NCI-H1930 (cell line): ENCODE data around the gene TUB.
A peak's percentile ranks its signal among the peaks of the same experiment; 100 is the strongest.

Source experiments
- DNase-seq, 2 experiments: peaks; one replicate each; lab custom pipeline; 2025; lab: John Stamatoyannopoulos, UW

TUB gene

DNA sequence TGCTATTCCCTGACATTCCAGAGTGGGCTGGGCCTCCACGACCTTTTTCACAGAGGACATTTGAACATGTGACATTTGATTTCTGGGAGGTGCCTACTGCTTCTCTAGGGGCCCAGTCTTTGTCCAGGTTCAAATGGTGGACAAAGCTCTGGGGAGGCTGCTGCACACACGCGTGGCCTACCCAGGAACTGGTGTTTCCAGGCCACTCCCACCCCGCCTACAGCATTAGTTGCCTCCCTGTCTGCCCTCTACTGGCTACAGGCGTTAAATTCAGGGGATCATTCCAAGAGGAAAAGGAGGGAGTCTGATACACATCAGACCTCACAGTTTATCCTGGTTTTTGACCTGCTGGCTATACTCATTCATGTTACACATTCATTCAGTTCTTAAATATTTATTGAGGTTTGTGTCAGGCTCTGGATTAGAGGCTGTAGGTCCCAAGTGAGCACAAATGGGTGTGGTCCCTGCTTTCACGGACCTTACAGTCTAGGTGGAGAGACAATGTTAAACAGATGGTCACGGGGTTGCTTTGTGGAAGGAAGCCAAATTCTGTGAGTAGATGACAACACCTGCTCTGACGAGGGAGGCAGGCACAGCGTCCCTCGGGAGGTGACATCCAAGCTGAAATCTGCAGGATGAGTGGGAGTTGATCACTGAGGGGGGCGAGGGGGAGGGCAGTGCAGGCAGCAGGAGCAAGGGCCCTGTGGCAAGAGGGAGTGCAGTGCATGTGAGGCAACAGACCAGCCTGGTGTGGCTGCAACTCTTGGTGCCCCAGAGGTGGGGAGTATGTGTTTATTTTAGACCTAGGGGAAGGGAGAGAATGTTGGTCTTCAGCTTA lies 11.8 kb downstream of the TUB start:
- no peak for DNase-seq

DNA sequence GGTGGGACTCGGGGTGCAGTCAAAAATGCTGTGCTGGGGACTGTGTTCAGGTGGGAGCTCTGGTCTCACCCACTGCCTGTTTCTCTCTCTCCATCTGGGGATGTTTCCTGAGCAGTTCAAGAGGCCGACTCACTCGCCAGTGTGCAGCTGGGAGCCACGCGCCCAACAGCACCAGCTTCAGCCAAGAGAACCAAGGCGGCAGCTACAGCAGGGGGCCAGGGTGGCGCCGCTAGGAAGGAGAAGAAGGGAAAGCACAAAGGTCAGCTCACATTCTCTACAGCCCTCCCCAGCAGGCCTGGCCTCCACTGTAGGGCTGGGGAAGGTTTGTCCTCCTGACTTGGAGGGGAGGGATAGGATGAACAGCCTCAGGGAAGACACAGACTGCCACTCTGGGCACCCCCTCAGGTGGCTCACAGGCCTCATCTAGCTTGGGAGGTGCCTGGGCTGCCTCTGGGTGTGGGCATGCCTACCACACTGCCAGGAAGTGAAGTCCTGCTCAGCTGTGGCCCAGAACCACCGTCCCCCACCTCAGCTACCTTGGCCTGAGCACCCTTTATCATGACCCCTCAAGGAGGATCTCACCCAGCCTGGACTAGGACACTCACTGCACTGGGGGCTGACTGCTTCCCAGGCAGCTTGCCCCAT lies 13.0 kb downstream of the TUB start:
- no peak for DNase-seq

DNA sequence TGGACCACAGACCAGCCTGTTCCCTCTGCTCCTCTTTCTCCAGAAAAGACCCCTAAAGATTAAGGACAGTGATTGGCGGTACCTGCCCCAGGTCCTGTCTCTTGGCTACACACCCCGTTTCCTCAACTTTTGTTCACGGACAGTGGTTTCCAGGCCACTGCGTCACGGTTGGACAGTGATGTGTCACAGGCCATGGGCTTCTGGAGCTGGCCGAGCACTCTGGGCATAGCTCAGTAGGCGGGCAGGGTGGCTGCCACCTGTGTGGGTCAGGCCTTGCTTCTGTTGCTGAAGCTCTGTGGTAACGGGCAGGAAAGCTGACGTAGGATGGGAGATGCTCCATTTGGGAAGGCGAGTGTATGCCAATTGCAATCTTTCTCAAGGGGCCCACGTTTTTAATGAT lies 13.6 kb downstream of the TUB start:
- DNase-seq, result no peak

DNA sequence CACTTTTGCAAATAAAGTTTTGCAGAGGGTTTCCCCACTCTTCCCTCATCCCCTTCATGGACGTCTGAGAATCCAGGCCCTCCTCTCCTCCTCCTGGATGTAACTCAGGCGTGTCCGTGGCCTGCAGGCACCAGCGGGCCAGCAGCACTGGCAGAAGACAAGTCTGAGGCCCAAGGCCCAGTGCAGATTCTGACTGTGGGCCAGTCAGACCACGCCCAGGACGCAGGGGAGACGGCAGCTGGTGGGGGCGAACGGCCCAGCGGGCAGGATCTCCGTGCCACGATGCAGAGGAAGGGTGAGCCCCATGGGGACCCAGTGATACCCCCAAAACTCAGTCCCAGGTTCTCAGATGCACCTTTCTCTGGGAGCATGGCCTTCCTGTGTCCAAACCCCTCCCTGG lies 14.4 kb downstream of the TUB start:
- no peak for DNase-seq

DNA sequence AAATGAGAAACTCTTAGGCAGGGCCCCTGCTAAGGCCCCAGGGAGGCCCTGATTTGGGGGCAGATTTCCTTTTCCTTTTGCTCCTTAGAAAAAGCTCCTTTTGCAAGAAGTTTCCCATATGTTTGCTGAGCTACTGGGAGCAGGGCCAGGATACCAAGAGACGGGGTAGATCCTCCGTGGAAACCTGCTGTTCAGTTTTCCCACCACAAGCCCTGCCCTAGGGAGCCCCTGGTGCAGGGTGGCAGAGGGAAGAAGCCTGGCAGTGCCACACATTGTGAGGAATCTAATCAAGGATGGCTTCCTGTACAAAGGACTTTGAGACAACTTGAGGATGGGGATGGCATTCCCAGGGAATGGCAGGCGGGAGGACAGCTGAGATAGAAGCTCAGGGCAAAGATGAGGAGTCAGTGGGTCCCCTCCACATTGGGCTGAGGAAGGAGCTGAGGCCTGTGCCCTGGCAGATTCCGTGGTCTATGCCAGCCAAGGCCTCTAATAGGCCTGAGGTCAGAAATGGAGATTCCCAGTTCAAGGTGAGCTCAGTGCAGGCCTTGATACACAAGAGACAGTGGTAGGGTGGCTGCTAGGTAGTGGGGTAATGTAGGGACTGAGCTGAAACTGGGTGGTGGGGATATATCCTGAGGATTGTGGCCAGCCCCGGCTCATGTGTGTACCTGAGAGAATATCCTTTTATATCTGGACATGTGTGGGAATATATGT lies 15.0 kb downstream of the TUB start:
- no peak for DNase-seq

DNA sequence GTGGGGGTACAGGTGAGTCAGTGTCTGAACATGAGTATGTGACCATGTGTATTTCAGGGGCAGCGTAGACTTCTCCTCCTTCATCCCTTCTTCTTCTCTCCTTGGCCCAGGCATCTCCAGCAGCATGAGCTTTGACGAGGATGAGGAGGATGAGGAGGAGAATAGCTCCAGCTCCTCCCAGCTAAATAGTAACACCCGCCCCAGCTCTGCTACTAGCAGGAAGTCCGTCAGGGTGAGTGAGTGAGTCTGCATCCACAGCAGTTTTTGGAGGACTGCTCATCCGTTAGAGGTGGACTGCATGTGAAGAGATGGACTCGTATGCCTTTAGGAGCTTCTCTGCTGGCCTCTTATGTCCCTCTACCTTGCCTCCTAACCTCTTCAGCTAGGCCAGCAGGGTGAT lies 15.6 kb downstream of the TUB start:
- DNase-seq, result no peak

DNA sequence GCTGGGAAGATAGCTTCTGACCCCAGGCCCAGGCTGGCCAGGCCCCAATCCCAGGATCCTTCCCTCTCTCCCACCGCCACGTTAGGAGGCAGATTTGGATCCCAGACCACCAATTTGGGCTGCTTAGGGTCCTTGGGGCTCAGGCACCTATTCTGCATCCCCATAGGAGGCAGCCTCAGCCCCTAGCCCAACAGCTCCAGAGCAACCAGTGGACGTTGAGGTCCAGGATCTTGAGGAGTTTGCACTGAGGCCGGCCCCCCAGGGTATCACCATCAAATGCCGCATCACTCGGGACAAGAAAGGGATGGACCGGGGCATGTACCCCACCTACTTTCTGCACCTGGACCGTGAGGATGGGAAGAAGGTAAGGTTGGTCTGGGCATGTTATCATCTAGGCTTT lies 16.1 kb downstream of the TUB start:
- no peak for DNase-seq

DNA sequence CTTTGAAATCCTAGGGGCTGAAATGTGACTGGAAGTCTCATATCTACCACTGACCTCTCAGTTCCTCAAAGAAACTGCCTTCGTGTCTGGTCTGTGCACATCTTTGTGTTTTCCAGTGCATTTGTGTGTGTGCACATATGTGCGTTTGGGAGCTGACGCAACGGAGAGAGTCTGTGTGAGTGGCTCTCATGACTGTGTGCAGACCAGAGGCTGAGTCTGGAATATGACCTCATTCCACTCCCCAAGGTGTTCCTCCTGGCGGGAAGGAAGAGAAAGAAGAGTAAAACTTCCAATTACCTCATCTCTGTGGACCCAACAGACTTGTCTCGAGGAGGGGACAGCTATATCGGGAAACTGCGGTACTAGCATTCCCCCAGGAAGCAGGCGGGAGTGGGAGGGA lies 16.5 kb downstream of the TUB start:
- no peak for DNase-seq

DNA sequence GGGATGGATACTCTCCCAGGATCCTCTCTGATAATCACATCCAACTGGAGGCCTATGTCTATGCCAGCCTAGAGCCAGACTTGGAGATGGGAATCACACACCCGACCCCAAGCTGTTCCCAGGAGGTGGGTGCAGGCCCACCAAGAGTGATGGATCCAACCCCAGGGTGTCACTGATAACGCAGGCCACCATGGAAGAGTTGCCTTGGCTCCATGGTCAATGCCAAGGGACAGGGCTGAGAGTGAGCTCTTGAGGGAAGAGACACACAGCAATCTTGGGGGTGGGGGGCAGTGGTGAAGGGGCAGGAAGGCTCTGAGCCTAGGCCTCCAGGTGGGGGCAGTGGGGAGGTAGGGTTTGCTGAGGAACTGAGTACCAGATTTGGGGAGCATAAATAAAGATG lies 16.9 kb downstream of the TUB start:
- no peak for DNase-seq

DNA sequence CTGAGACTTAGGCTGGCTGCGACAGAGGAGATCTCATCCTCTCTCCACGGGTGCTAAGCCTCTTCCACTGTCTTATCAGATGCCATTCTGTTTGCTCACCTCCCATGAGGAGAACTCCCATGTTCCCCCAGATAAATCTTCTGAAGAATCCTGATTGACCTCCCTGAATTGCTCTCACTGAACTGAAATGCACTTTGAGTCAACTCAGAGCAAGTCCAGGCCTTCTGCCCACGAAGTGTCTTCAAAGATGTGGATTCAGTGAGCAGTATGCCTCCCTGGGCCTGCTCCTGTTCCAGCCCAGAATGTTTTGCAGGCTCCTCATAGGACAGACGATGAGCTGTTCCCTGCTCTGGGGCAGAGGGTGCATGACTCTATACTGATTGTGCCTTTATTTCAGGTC lies 17.4 kb downstream of the TUB start:
- no peak for DNase-seq

DNA sequence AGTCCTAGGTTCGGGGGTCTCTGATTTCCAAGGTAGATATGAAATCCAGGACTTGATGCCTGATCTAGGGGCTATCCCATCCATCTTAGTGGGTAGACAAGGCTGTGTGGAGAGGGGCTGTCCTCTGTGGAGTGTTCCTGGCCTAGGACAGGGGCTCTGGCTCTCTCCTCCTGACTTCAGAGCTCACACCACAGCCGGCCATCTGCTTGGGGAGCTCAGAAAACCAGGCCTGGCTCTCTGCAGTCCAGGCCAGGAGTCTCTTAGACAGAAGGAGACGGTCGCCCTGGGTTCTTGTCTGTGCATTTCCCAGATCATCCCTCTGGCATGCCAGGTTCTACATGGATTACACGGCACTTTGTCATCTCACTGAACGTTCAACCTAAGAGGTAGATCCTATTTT lies 17.9 kb downstream of the TUB start:
- no peak for DNase-seq

DNA sequence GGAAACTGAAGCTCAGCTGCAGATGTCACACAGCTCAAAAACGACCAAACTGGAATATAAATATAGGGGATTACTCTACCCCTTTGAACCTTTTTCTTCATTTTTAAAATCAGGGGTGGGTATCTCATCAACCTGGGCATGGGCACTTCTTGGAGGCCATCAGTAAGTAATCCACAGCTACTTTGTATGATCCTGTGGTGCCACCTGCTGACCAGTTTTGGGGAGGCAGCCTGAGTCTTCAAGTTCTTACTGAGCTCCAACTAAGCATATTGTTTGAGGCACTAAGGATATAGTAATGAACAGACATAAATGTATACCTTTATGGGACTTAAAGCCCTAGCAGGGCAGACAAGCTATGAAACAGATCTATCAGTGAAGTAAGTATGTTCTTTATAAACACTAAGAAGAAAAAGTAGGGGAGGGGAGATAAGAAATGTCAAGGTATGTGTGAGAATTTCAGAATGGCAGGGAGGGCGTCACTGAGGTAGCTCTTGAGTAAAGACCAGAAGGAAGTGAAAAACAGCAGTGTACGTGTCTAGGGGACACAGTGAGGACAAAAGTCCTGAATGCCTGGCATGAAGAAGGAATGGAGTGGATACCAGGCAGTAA lies 18.4 kb downstream of the TUB start:
- DNase-seq, result peak; percentile 12 to 71

DNA sequence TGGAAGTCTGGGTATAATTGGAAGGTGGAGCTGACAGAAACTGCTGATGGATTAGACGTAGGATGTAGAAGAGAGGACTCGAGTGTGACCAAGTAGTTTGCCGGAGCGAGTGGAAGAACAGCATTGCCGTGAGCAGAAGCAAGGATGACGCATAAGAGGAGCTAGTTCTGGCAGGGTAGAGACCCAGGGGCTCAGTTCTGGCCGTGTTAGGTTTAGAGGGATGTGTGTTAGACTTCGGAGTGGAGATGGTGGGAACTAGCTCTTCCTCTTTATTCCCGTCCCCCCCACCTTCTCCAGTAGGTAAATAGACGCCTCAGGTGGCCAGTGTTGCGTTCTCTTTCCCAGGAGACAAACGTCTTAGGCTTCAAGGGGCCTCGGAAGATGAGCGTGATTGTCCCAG lies 19.1 kb downstream of the TUB start:
- DNase-seq, result no peak

DNA sequence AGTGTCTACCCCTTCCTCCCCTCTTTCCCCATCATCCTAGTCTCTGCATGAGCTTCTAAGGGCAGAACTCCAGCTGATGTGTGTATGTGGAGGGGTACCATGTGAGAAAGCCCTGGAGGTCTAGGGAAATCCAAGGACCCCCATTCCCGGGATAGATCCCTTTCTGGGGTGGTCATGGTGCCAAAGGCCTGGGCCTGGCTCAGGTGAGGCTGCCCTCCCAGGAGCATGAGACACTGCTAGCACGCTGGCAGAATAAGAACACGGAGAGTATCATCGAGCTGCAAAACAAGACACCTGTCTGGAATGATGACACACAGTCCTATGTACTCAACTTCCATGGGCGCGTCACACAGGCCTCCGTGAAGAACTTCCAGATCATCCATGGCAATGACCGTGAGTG lies 19.6 kb downstream of the TUB start:
- DNase-seq, result no peak

DNA sequence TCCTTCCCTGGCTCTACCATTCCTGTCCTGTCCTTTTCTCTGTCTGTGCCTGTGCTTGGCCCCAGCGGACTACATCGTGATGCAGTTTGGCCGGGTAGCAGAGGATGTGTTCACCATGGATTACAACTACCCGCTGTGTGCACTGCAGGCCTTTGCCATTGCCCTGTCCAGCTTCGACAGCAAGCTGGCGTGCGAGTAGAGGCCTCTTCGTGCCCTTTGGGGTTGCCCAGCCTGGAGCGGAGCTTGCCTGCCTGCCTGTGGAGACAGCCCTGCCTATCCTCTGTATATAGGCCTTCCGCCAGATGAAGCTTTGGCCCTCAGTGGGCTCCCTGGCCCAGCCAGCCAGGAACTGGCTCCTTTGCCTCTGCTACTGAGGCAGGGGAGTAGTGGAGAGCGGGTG lies 20.4 kb downstream of the TUB start:
- no peak for DNase-seq

DNA sequence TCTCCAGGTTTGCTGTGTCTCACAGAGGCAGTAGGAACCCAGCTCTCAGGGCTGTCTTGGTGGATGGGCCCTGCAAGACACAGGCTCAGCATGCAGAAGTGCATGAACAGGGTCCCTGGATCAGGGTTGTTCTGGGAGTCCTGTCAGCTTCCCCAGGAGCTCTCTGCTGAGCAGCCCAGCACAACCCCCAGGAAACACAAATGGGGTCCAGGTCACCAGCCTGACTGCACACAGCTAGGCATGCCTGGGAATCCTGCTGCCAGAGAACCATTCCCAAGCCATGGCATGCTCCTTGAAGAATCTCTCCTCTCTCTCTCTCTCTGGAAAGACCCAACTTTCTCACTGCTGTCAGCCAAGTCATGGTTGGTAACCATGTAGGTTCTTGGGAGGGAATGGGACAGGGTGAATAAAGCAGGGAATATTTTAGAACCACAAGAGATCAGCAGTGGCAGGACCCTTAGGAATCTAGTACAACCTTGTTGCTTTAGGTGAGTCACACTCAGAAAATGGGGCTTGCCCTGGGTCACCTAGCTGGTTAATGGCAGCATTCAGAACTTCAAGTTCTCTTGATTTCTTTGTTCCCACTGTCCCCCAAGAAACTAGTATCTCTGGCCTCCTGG lies 21.4 kb downstream of the TUB start:
- no peak for DNase-seq

DNA sequence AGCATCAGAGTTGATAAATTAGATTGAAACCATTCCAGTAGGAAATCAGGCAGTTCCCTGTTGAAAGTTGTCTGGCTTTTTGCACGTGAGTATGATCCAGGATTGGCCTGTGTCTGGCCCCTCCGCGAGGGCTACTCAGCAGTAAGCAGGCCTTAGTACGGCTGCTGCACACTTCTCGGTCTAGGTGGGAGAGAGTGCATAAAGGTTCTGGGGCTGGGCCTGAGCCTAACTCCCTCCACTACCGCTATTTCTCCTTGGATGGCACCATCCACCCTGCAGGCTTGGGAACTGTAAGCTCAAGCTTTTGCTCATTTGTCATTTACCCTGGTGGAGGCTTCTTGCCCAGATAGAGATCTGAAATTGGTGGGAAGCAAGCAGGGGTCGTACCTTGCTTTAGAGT lies 22.0 kb downstream of the TUB start:
- no peak for DNase-seq

DNA sequence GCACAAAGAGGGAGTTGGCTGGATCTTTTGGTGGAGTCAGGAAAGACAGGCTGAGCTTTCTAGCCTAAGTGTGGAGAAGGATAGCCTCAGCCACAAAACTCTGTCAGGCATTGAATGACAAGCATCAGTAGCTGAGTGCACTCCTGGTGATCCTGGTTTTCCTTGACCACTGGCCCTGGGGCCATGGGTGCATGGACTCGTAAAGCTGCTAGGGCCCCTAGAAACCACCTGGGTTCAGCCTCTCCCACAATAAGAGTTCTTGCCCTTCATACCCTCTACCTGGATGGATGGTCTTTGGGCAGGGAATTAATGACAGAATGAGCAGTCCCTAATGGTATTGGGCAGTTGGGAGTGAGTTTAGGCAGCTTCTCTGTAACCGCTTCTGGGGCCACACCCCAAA lies 22.9 kb downstream of the TUB start:
- no peak for DNase-seq

DNA sequence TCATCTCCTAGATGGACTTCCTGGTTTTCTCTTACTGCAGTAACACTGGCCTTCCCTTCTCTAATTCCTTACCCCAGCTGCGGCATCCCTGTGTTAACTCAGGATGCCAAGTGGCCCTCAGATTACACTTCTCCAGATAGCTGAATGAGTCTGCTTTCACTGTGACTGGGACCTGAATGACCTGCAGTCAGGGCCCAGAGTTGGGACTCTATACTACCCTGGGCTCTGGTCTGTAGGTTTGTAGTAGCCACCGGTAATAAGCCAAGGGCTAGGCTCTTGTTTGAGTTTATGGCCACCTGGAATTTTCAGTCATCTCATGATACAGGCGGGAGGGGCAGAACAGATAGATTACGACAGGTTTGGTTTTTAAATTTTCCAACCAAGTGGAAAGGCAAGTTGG lies 24.1 kb downstream of the TUB start:
- DNase-seq, result no peak

DNA sequence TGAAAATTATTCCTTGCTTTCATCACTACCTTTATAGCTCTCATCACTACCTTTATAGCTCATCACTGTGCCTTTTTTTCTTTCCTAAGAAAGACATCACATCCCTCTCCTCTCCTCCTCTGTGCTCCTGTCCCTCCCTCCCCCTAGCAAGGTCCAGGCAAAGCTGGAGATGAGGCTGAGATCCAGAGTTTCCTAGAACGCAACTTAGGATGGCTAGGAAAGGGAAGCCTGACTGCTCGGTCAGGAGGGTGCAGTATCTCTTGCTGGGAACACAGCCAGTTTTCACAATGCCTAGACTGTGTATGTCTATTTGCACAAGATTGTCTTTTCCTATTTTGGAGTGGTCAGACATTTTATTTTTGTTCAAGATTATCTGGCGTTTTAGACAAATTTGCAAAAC lies 24.7 kb downstream of the TUB start:
- DNase-seq, result no peak

DNA sequence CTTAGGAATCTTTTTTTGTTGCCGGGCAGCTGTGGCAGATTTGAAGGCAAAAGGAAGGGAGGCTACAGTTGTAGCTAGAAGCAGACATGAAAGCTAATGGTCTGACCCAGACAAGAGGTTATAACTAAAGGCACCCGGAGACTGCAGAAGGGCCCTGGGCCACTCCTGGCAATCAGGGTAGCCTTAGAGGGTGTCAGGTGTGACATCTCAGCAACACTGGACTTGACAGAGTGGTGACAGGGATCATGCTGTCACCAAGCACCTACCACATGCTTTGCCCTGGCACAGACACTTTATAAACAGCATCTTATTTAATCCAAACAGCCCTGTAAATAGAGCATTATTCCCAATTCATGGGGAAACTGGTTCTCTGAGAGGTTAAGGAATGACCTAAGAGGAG lies 25.7 kb downstream of the TUB start:
- DNase-seq, result no peak

DNA sequence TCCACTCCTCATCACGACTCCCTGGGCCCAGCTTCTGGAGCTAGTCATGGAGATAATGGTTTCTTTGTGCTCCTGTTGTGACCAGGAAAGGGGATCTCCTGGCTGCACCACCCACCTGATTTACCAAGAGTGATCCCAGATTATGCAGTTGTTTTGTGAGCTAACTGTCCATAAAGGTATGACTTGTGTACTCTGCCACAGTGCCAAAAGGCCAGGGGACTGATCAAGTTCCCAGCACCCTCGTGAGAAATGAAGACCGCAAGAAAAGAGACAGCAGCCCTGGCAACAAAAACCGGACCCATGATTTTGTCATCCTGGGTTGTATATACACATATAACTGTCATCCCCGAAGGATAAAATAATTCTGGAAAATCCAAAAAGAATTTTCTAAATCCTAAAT lies 26.6 kb downstream of the TUB start:
- DNase-seq, result no peak
